IMR-90 (cell line): Measurements from ENCODE around the gene IRGQ. TPM values are rescaled to one million over a fixed set of nuclear protein-coding genes. Genes with fewer than 3 reads are reported as not detected.
A peak's percentile ranks its signal among the peaks of the same experiment; 100 is the strongest.

ENCODE experiments used
- ATAC-seq: fragments of 200-7000 bp; cut with Tn5 transposase; 2 replicates; pipeline ENCODE4 v1.9.1; 2020; ENCODE audit warnings: low read depth, mild to moderate bottlenecking, moderate library complexity
- BruUV-seq: library from RNA; stranded (reverse); fragments of 400-500 nt; replicated peaks from 2 replicates; lab custom pipeline; 2021; lab: Mats Ljungman, UMichigan
- CTCF ChIA-PET: fragments of 300-600 bp; formaldehyde crosslinking; extraction: SDS; loops from one replicate; lab custom pipeline; 2021; ENCODE audit warnings: antibody characterized with exemption; lab: Yijun Ruan, JAX
- POLR2A ChIA-PET: fragments of 300-600 bp; sonication (Branson Sonifier 250); formaldehyde crosslinking; loops from one replicate; lab custom pipeline; 2022; ENCODE audit warnings: antibody characterized with exemption; ENCODE audit not compliant: unreplicated experiment; lab: Charles Lee
- DNase-seq: peaks from one replicate; pipeline ENCODE4 v3.0.0; 2013
- H2AFZ ChIP-seq: replicated peaks from 2 replicates; pipeline ENCODE3; 2013; ENCODE audit warnings: low read length, mild to moderate bottlenecking; ENCODE audit not compliant: poor library complexity
- H2AK5ac ChIP-seq: 2 replicates; pipeline ENCODE4 v1.6.1; 2013; ENCODE audit warnings: low read depth, low read length, inconsistent platforms
- H2AK9ac ChIP-seq: replicated peaks from 2 replicates; pipeline ENCODE3; 2013; ENCODE audit warnings: mild to moderate bottlenecking, low read depth, low read length, moderate library complexity; ENCODE audit not compliant: poor library complexity
- H2BK120ac ChIP-seq: 2 replicates; pipeline ENCODE4 v1.6.1; 2013; ENCODE audit warnings: low read depth, low read length, inconsistent platforms
- H2BK15ac ChIP-seq: 3 replicates; pipeline ENCODE4 v1.6.1; 2013; ENCODE audit warnings: low read depth, low read length, inconsistent platforms
- H2BK20ac ChIP-seq: 2 replicates; pipeline ENCODE4 v1.6.1; 2013; ENCODE audit warnings: low read depth, mild to moderate bottlenecking, inconsistent platforms, low read length, moderate library complexity
- H2BK5ac ChIP-seq: 2 replicates; pipeline ENCODE4 v1.6.1; 2013; ENCODE audit warnings: mild to moderate bottlenecking, low read depth, low read length, inconsistent platforms; ENCODE audit not compliant: poor library complexity, severe bottlenecking
- H3K14ac ChIP-seq: replicated peaks from 2 replicates; pipeline ENCODE4 v1.6.1; 2013; ENCODE audit warnings: low read depth, low read length, inconsistent platforms
- H3K18ac ChIP-seq: 2 replicates; pipeline ENCODE4 v1.6.1; 2013; ENCODE audit warnings: low read depth, low read length, control low read depth
- H3K23ac ChIP-seq: 2 replicates; pipeline ENCODE4 v1.6.1; 2013; ENCODE audit warnings: low read depth, low read length, inconsistent platforms
- H3K27ac ChIP-seq: 2 replicates; pipeline ENCODE4 v1.5.1; 2013; ENCODE audit warnings: mild to moderate bottlenecking, control low read depth, low read length; ENCODE audit not compliant: insufficient read depth
- H3K27me3 ChIP-seq: 2 replicates; pipeline ENCODE4 v1.6.1; 2013; ENCODE audit warnings: low read length; ENCODE audit not compliant: control insufficient read depth, insufficient read depth
- H3K36me3 ChIP-seq: 2 replicates; pipeline ENCODE4 v1.6.1; 2013; ENCODE audit warnings: low read length, mixed read lengths; ENCODE audit not compliant: control insufficient read depth, insufficient read depth
- H3K4ac ChIP-seq: 2 replicates; pipeline ENCODE4 v1.6.1; 2013; ENCODE audit warnings: low read depth, low read length, inconsistent platforms
- H3K4me1 ChIP-seq: 2 replicates; pipeline ENCODE4 v1.6.1; 2013; ENCODE audit warnings: low read length, mixed read lengths; ENCODE audit not compliant: control insufficient read depth, insufficient read depth
- H3K4me2 ChIP-seq: 2 replicates; pipeline ENCODE4 v1.6.1; 2013; ENCODE audit warnings: low read depth, mild to moderate bottlenecking, control low read depth, low read length, moderate library complexity
- H3K4me3 ChIP-seq: 2 replicates; pipeline ENCODE4 v1.5.1; 2013; ENCODE audit warnings: low read depth, mild to moderate bottlenecking, control low read depth, low read length, moderate library complexity; ENCODE audit not compliant: insufficient read depth
- H3K56ac ChIP-seq: 2 replicates; pipeline ENCODE4 v1.6.1; 2013; ENCODE audit warnings: low read length, inconsistent platforms; ENCODE audit not compliant: insufficient read depth; ENCODE audit errors: extremely low read depth
- H3K79me1 ChIP-seq, 2 experiments: 2 replicates each; pipeline ENCODE4 v1.6.1; 2013; ENCODE audit warnings: low read length in 2 of 2, inconsistent platforms in 1 of 2, low read depth in 1 of 2
- H3K9ac ChIP-seq: 2 replicates; pipeline ENCODE4 v1.6.1; 2013; ENCODE audit warnings: low read depth, low read length, control low read depth
- H3K9me1 ChIP-seq: 2 replicates; pipeline ENCODE4 v1.6.1; 2013; ENCODE audit warnings: low read length, inconsistent platforms; ENCODE audit not compliant: insufficient read depth
- H3K9me3 ChIP-seq: 2 replicates; pipeline ENCODE4 v1.6.1; 2013; ENCODE audit warnings: low read length; ENCODE audit not compliant: control insufficient read depth, insufficient read depth
- H4K20me1 ChIP-seq: 2 replicates; pipeline ENCODE4 v1.6.1; 2013; ENCODE audit warnings: low read length, inconsistent platforms; ENCODE audit not compliant: insufficient read depth
- H4K5ac ChIP-seq: 2 replicates; pipeline ENCODE4 v1.6.1; 2013; ENCODE audit warnings: mild to moderate bottlenecking, low read depth, low read length, control low read depth
- H4K8ac ChIP-seq, 2 experiments: 2 replicates each; pipeline ENCODE4 v1.6.1; 2013; ENCODE audit warnings: low read depth in 2 of 2, low read length in 2 of 2, control low read depth in 1 of 2, inconsistent platforms in 1 of 2
- H4K91ac ChIP-seq: 2 replicates; pipeline ENCODE4 v1.6.1; 2013; ENCODE audit warnings: low read depth, low read length, inconsistent platforms; ENCODE audit not compliant: insufficient read depth
- BHLHE40 ChIP-seq: fragments of 150-350 bp; IDR thresholded peaks from 2 replicates; pipeline ENCODE4 v1.6.1; 2016; ENCODE audit warnings: mild to moderate bottlenecking, low read depth, low read length
- FOS ChIP-seq: fragments of 150-350 bp; IDR thresholded peaks from 2 replicates; pipeline ENCODE4 v1.6.1; 2016; ENCODE audit warnings: low read depth, low read length
- MAFK ChIP-seq: IDR thresholded peaks from 2 replicates; pipeline ENCODE4 v1.6.1; 2012; ENCODE audit warnings: low read depth, low read length, improper control_type of control experiment
- MAZ ChIP-seq: IDR thresholded peaks from 2 replicates; pipeline ENCODE4 v1.6.1; 2012; ENCODE audit warnings: low read depth, mild to moderate bottlenecking, low read length, improper control_type of control experiment, moderate library complexity, borderline replicate concordance
- MXI1 ChIP-seq: IDR thresholded peaks from 2 replicates; pipeline ENCODE4 v1.6.1; 2012; ENCODE audit warnings: low read depth, mild to moderate bottlenecking, low read length, moderate library complexity, borderline replicate concordance
- WGBS, 2 experiments: methylation state at CpG; one replicate each; pipeline versions ENCODE4 v1.1.5 to v1.1.7; 2013; ENCODE audit warnings: missing lambda C conversion rate in 2 of 2; ENCODE audit not compliant: insufficient read length in 1 of 2; ENCODE audit errors: extremely low coverage in 2 of 2; 5-methylcytosine and 5-hydroxymethylcytosine counted together
- dilution Hi-C: fragments of 300-500 bp; cut with HindIII; formaldehyde crosslinking; loops from one replicate; pipeline ENCODE4 v1.14.3; 2018; ENCODE audit warnings: low sequenced_read_pairs; ENCODE audit not compliant: unreplicated experiment
- in situ Hi-C: fragments of 300-500 bp; cut with MboI; formaldehyde crosslinking; loops from 3 replicates; pipeline ENCODE4 v1.14.3; 2019; ENCODE audit warnings: low sequenced_read_pairs, inconsistent platforms, mixed read lengths
- intact Hi-C: fragments of 100-400 bp; cut with micrococcal nuclease; formaldehyde crosslinking; loops from 2 replicates; pipeline ENCODE4 v1.10.0; 2022
- polyA plus RNA-seq, 3 experiments: library from polyadenylated mRNA; depleted of rRNA; stranded (reverse); fragments of >200 nt; gene quantifications; 2 replicates each; pipeline ENCODE4 v1.2.3, GENCODE V29; 2012; ENCODE audit warnings: low replicate concordance in 1 of 3
- total RNA-seq: library from RNA; depleted of rRNA; stranded (reverse); fragments of >200 nt; gene quantifications from 2 replicates; pipeline ENCODE4 v1.2.3, GENCODE V29; 2012
- TF ChIP-seq, protein P1 (sequence below): fragments of 150-350 bp; IDR thresholded peaks from 2 replicates; pipeline ENCODE4 v1.6.1; 2017; ENCODE audit warnings: mild to moderate bottlenecking, antibody characterized with exemption, low read length, low read depth

Gene IRGQ
- total and polyA plus RNA-seq, 2 of the 4 experiments (the other 2 are of a cell fraction) = 9.0 to 9.9 TPM

DNA sequence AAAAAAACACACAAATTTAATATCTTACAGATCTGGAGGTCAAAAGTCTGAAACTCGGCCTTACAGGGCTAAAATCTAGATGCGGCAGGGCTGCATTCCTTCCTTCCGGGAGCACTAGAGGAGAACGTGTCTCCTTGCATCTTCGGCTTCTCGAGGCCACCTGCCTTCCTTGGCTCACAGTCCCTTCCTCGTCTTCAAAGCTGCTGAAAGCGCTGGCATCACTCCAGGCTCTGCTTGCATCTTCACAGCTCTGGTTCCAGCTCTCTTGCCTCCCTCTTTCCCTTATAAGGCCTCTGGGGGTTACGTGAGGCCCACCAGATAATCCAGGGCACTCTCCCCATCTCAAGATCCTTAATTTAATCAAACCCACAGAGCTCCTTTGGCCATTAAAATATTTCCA, 31.1 kb downstream of the IRGQ start:
- intact Hi-C loops = no loop called here
- POLR2A ChIA-PET = no interaction called here
- no TSS peak for BruUV-seq

More for the DNA sequence above, 31.1 kb downstream of the IRGQ start:
- CTCF ChIA-PET = no interaction called here
- H2BK120ac ChIP-seq = no peak overlapping the region
- H3K23ac ChIP-seq = no peak overlapping the region
- no peak overlapping the region for H4K5ac ChIP-seq
- H3K79me1 ChIP-seq = peaks cover 24 to 62% of the 10 kb centered on the region in 2 experiments
- dilution Hi-C loops (no loop called here), in situ Hi-C loops (no loop called here)
- H4K8ac ChIP-seq = no peak overlapping the region
- H3K27me3 ChIP-seq = no peaks in the 10 kb centered on the region
- ATAC-seq (no peak), DNase-seq (no peak)
- H3K4me3 ChIP-seq = no peak overlapping the region
- H2AK9ac ChIP-seq = no peak overlapping the region
- peaks cover 9% of the 10 kb centered on the region for H3K36me3 ChIP-seq
- H2BK5ac ChIP-seq = no peak overlapping the region
- H4K20me1 ChIP-seq = peaks cover 6% of the 10 kb centered on the region; the same call in 1 of the 2 replicates
- TF ChIP-seq MAZ (no peak), FOS (no peak), BHLHE40 (no peak), MAFK (no peak), MXI1 (no peak)
- TF ChIP-seq, protein P1, sequence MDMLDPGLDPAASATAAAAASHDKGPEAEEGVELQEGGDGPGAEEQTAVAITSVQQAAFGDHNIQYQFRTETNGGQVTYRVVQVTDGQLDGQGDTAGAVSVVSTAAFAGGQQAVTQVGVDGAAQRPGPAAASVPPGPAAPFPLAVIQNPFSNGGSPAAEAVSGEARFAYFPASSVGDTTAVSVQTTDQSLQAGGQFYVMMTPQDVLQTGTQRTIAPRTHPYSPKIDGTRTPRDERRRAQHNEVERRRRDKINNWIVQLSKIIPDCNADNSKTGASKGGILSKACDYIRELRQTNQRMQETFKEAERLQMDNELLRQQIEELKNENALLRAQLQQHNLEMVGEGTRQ = no peak
- peaks cover 3% of the 10 kb centered on the region; the same call in 1 of the 2 replicates for H3K4me1 ChIP-seq
- no peak overlapping the region for H3K18ac ChIP-seq
- no peak overlapping the region for H3K27ac ChIP-seq
- H3K4me2 ChIP-seq = no peak overlapping the region
- no peak overlapping the region for H2AK5ac ChIP-seq
- H3K4ac ChIP-seq = no peak overlapping the region
- no peak overlapping the region for H4K91ac ChIP-seq
- H3K56ac ChIP-seq = no peak overlapping the region
- H3K9me1 ChIP-seq = peaks cover 29% of the 10 kb centered on the region
- 81% methylated on average over 8 of the region's 9 CpGs; no CpG with 5 or more reads in 1 of the 2 experiments for WGBS, 2 experiments
- H2AFZ ChIP-seq = no peak overlapping the region
- H3K14ac ChIP-seq = no peak overlapping the region
- 0 out of 2 replicates have a peak overlapping the region, but pooled peaks have one; percentile 25 for H2BK20ac ChIP-seq
- H2BK15ac ChIP-seq = no peak overlapping the region
- no peak overlapping the region for H3K9ac ChIP-seq
- no peaks in the 10 kb centered on the region for H3K9me3 ChIP-seq
